ENCODE data around the gene RNF14.
A peak's percentile ranks its signal among the peaks of the same experiment; 100 is the strongest.
"Not testable (repeated sequence)": the region's sequence is repeated elsewhere in the genome, so short reads cannot be mapped to it uniquely, and the experiment has no call there.

Gene RNF14

GRCh38 chr5:141968914-141969608 lies at the start of gene RNF14:
Gene RNF14 (plus strand): TSS chr5:141969105. CDS start chr5:141973589, 4,484 bp downstream.
- DNase-seq (ENCODE audit: low read depth, low spot score) = peak; percentile 88

GRCh38 chr5:141919218-141920119 lies 49.4 kb upstream of the RNF14 start:
- no peak for DNase-seq (ENCODE audit: low read depth, low spot score)

- no peak for DNase-seq (ENCODE audit: low read depth, low spot score)
Observed at GRCh38 chr5:141920771-141921170, 48.1 kb upstream of the RNF14 start.

- DNase-seq (ENCODE audit: low read depth, low spot score) = not testable (repeated sequence)
Observed at GRCh38 chr5:141922827-141923447, 46.0 kb upstream of the RNF14 start.

- DNase-seq (ENCODE audit: low read depth, low spot score) = peak; percentile 83
Observed at GRCh38 chr5:141923448-141924313, 45.2 kb upstream of the RNF14 start, which contains the start of gene DELE1. Gene DELE1 (plus strand): TSS chr5:141923871. CDS start chr5:141923942, 71 bp downstream.

- no peak for DNase-seq (ENCODE audit: low read depth, low spot score)
Observed at GRCh38 chr5:141926434-141926833, 42.5 kb upstream of the RNF14 start.

- no peak for DNase-seq (ENCODE audit: low read depth, low spot score)
Observed at GRCh38 chr5:141928051-141928450, 40.9 kb upstream of the RNF14 start.

- DNase-seq (ENCODE audit: low read depth, low spot score) = no peak
Observed at GRCh38 chr5:141929398-141930058, 39.4 kb upstream of the RNF14 start.

- no peak for DNase-seq (ENCODE audit: low read depth, low spot score)
Observed at GRCh38 chr5:141931694-141932093, 37.2 kb upstream of the RNF14 start.

- DNase-seq (ENCODE audit: low read depth, low spot score) = no peak
Observed at GRCh38 chr5:141933151-141933550, 35.8 kb upstream of the RNF14 start.

GRCh38 chr5:141934099-141934844 lies 34.6 kb upstream of the RNF14 start:
- DNase-seq (ENCODE audit: low read depth, low spot score) = no peak

- DNase-seq (ENCODE audit: low read depth, low spot score) = no peak
Observed at GRCh38 chr5:141935538-141935937, 33.4 kb upstream of the RNF14 start.

- no peak for DNase-seq (ENCODE audit: low read depth, low spot score)
Observed at GRCh38 chr5:141940695-141941271, 28.1 kb upstream of the RNF14 start.

- DNase-seq (ENCODE audit: low read depth, low spot score) = no peak
Observed at GRCh38 chr5:141941307-141941706, 27.6 kb upstream of the RNF14 start.

GRCh38 chr5:141941779-141942178 lies 27.1 kb upstream of the RNF14 start:
- no peak for DNase-seq (ENCODE audit: low read depth, low spot score)

GRCh38 chr5:141942185-141942857 lies 26.6 kb upstream of the RNF14 start:
- no peak for DNase-seq (ENCODE audit: low read depth, low spot score)

GRCh38 chr5:141944076-141944475 lies 24.8 kb upstream of the RNF14 start:
- no peak for DNase-seq (ENCODE audit: low read depth, low spot score)

GRCh38 chr5:141945511-141946051 lies 23.3 kb upstream of the RNF14 start:
- DNase-seq (ENCODE audit: low read depth, low spot score) = no peak

GRCh38 chr5:141947316-141947715 lies 21.6 kb upstream of the RNF14 start:
- DNase-seq (ENCODE audit: low read depth, low spot score) = no peak

Data from activated naive CD8-positive, alpha-beta T cell treated with anti-CD3 and anti-CD28 coated beads, Interleukin-2, amount 50 U/mL, for 16 hours (primary cell).